ENCODE measurements around the gene ZSCAN9. TPM values are rescaled to one million over a fixed set of nuclear protein-coding genes. Genes with fewer than 3 reads are reported as not detected.

Gene ZSCAN9
- total and polyA plus RNA-seq, 11 donors: 5.8 to 12.6 (median 7.9) TPM

DNA sequence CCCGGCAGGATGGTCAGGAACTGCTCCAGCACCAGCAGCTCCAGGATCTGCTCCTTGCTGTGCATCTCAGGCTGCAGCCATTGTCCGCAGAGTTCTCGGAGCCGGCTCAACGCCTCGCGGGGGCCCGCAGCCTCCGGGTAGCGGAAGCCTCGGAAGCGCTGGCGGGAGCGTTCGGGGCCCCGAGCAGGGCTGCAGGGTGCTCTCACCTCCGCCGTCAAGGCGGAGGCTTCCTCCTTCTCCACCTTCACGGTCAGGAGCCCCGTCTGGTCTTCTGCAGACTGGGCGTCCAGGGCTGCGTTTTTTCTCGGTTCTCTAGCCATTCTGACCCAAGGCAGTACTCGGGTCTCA is 26.6 kb downstream of the ZSCAN9 start:
- Histone ChIP-seq H3K27ac (peak overlapping the region in 8 of 12 donors; percentile 9 to 83 (median 62)), H3K27me3 (no peaks in the 10 kb centered on the region), H3K9me3 (no peaks in the 10 kb centered on the region), H3K36me3 (peaks cover 0 to 32% (median 28%) of the 10 kb centered on the region in 9 donors), H3K4me3 (peak overlapping the region; percentile 54 to 87 (median 78)), H3K4me1 (peaks cover 6 to 32% (median 15%) of the 10 kb centered on the region in 12 donors)
- DNase-seq (peak in 1 of 5 donors; percentile 55), ATAC-seq (peak; percentile 32 to 46 (median 44))
- WGBS, 4 donors: 0 to 1% (median 1%) methylated on average over 7 to 25 of the region's 25 CpGs
- no peak for TF ChIP-seq POLR2A (IDR thresholded peaks at IDR 0.05)
- no peak for TF ChIP-seq CTCF (IDR thresholded peaks at IDR 0.05)
- intact Hi-C loops (cut with DNase I): loop anchor here in 6 of 10 donors (2.0 to 10.0 kb wide), 6 partner anchors 27 to 117 kb away; partner anchors contain the start of genes ZSCAN31 (in 1 of the 6) and ZSCAN9 (in 1 of the 6)

DNA sequence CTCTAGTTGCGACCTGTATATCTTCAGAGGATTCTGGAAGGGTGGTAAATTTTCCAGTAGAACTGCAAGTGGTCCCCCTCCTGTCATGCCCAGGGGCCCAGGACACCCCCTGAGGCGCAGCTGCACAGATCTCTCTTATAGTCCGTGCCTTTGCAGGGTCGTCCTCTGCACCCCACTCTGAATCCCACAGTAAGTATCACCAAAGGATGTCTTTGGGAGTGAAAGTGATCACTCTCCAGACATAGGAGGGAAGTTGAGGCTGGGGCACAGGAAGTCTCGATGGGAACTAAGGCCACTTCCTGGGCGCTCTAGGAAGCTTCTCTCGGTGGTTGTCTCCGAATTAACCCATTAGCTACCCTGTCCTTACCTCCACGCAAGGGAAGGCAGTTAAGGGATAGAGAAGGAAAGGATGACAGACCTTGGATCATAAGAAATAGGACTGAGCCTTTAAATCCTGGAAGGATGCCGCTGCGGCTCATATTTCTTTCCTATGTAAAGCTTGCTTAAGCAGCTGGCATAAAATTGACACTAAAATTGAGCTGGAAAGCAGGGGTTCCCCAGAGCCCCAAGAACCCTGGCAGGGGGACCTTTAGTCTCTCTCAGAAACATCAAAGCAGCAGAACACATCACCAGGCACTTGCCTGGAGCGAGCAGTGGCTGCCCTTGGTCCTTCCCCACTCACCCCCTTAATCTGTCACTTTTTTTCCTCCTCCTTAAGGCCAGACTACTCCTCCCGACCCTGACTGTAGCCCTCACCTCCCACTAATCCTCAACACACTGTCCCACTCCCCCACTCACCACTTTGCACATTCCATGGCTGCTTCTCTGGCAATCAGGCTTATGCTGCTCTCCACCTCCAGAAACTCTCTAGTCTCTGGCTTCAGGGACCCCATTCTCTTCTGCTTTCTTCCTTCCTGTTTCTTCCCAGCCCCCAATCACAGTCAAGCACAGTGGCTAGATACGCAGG is 27.2 kb downstream of the ZSCAN9 start, which contains the start of gene ZKSCAN4:
TSS of gene ZKSCAN4 (minus strand) at position 261 of the 967 bp plus-strand sequence. CDS start 289 bp downstream, outside the sequence.
- WGBS, 4 donors: 5 to 7% (median 5%) methylated on average over 12 to 14 of the region's 14 CpGs
- ATAC-seq (peak; percentile 96 to 99 (median 98)), DNase-seq (peak; percentile 72 to 90 (median 84))
- H3K4me3 ChIP-seq: peak within 1 kb of the TSS; percentile 54 to 87 (median 78)
- peak within 1 kb of the TSS in 11 of 12 donors; percentile 9 to 83 (median 58) for H3K27ac ChIP-seq
- H3K27me3 ChIP-seq: no peaks in the 10 kb centered on the region
- peaks cover 0 to 26% (median 21%) of the 10 kb centered on the region in 9 donors for H3K36me3 ChIP-seq
- H3K4me1 ChIP-seq: peaks cover 6 to 32% (median 15%) of the 10 kb centered on the region in 12 donors
- H3K9me3 ChIP-seq: no peaks in the 10 kb centered on the region
- TF ChIP-seq CTCF (IDR thresholded peaks at IDR 0.05) (no peak), POLR2A (IDR thresholded peaks at IDR 0.05) (no peak)
- intact Hi-C loops (cut with DNase I): loop anchor here in 6 of 10 donors (2.0 to 10.0 kb wide), 6 partner anchors 27 to 117 kb away; partner anchors contain the start of genes ZSCAN31 (in 1 of the 6) and ZSCAN9 (in 1 of the 6)

- peak overlapping the region in 1 of 12 donors; percentile 83 for H3K27ac ChIP-seq
- intact Hi-C loops (cut with DNase I): loop anchor here in 5 of 10 donors (5.0 to 10.0 kb wide), 4 partner anchors 37 to 119 kb away; partner anchors contain the start of gene ZSCAN31 (in 1 of the 5)
- no peak for DNase-seq
- peaks cover 0 to under 1% (median 0%) of the 10 kb centered on the region in 12 donors for H3K9me3 ChIP-seq
- TF ChIP-seq POLR2A (IDR thresholded peaks at IDR 0.05) (no peak), CTCF (IDR thresholded peaks at IDR 0.05) (no peak)
- H3K4me3 ChIP-seq: no peak overlapping the region
- H3K36me3 ChIP-seq: peaks cover 0 to 7% (median 3%) of the 10 kb centered on the region in 9 donors
- H3K27me3 ChIP-seq: no peaks in the 10 kb centered on the region
- WGBS, 4 donors: 83 to 92% (median 85%) methylated on average over 1 of the region's 1 CpG
- H3K4me1 ChIP-seq: peaks cover 6 to 38% (median 15%) of the 10 kb centered on the region in 12 donors
- ATAC-seq: no peak
Observed at GRCh38 chr6:28254121-28254519, 29.0 kb downstream of the ZSCAN9 start.
